K562 treated with DMSO at 1 percent for 4 hours (cell line): ENCODE results near the gene GSK3B. TPM values are rescaled to one million over a fixed set of nuclear protein-coding genes. Genes with fewer than 3 reads are reported as not detected.

Experiments
- total RNA-seq: library from RNA; unstranded; fragments of 300-600 nt; gene quantifications from 2 replicates; pipeline ENCODE4 v1.2.3, GENCODE V29; 2022; ENCODE audit not compliant: insufficient read depth

GSK3B gene
- 7.8 and 8.6 TPM in 2 replicates for total RNA-seq

GRCh38 chr3:120093911-120094775 lies at the start of gene GSK3B:
Gene GSK3B, minus strand, starts transcription at chr3:120094447. Its CDS starts 1,013 bp downstream, at chr3:120093434.

GRCh38 chr3:119781330-119782198 lies 312.7 kb downstream of the GSK3B start, which contains the start of gene NR1I2:
Gene NR1I2, plus strand, starts transcription at chr3:119782101.

Other genes starting within 250 kb of the GSK3B start
- gene GPR156, start 190.8 kb upstream of the GSK3B start, total RNA-seq = 0.40 TPM in 1 of 2 replicates, not detected in the other